HG03565 (cell line): Measurements from ENCODE around the gene XIRP1.
"Not testable (repeated sequence)": the region's sequence is repeated elsewhere in the genome, so short reads cannot be mapped to it uniquely, and the experiment has no call there.

Experiments used
- ATAC-seq: cut with Tn5 transposase; IDR thresholded peaks from one replicate; pipeline ENCODE4 v1.9.1; 2021; ENCODE audit warnings: mild to moderate bottlenecking, moderate library complexity; ENCODE audit not compliant: unreplicated experiment

XIRP1 gene, protein sequence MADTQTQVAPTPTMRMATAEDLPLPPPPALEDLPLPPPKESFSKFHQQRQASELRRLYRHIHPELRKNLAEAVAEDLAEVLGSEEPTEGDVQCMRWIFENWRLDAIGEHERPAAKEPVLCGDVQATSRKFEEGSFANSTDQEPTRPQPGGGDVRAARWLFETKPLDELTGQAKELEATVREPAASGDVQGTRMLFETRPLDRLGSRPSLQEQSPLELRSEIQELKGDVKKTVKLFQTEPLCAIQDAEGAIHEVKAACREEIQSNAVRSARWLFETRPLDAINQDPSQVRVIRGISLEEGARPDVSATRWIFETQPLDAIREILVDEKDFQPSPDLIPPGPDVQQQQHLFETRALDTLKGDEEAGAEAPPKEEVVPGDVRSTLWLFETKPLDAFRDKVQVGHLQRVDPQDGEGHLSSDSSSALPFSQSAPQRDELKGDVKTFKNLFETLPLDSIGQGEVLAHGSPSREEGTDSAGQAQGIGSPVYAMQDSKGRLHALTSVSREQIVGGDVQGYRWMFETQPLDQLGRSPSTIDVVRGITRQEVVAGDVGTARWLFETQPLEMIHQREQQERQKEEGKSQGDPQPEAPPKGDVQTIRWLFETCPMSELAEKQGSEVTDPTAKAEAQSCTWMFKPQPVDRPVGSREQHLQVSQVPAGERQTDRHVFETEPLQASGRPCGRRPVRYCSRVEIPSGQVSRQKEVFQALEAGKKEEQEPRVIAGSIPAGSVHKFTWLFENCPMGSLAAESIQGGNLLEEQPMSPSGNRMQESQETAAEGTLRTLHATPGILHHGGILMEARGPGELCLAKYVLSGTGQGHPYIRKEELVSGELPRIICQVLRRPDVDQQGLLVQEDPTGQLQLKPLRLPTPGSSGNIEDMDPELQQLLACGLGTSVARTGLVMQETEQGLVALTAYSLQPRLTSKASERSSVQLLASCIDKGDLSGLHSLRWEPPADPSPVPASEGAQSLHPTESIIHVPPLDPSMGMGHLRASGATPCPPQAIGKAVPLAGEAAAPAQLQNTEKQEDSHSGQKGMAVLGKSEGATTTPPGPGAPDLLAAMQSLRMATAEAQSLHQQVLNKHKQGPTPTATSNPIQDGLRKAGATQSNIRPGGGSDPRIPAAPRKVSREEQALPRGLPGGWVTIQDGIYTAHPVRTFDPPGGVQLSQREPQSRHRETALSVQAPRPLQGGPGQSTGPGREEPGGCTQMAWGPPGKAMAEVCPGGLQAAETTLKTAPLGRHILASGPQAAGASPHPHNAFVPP (N-terminal part only)

DNA sequence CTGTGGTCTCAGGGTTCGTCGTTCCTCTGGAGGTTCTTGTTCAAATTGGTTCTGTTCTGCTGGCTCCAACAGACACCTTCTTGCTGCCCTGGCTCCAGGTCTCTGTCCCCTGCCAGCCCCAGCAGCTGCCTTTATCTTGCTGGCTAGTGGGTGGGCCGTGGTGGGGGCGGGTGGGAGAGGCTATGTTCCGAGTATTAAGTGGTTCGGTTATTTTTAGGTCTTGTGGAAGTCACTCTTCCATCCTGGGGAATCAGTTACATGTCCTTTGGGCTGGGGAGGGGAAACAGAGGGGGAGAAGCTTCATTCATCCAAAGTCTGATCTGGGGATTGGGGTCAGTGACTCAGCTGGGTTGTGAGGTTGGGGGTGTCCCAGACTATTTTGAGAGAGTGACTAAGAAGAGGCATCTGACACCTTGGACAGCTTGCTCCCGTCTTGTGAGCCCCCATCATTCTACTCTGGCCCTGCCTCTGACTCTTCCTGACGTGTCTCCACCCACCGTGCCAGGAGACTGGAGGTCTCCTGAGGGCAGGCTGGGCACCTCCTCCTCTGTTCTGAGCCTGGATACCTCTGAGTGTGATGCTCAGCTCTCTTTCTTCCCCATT is at the start of gene XIRP1:
TSS of gene XIRP1 (minus strand) at position 106 of the 603 bp plus-strand sequence. CDS start 3,150 bp downstream, outside the sequence.
- no peak for ATAC-seq

DNA sequence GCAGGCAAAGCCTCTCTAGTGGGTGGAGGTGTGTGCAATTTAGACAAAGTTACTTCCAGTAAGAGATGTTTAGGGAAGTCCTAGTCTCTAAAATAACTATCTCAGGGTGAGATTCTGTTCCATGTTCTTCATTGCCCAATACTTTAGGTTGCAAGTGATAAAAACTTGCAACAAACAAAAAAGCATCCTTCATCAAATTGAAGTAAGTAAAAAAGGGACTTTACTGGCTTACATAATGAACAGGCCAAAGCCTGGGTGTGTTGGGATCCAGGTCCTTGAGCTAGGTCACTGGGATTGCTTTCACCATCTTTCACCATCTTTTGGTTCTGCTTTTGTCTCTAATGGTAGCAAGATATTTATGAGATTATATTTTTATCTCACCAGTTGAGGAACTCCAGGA is 49.2 kb upstream of the XIRP1 start:
- ATAC-seq: no peak

DNA sequence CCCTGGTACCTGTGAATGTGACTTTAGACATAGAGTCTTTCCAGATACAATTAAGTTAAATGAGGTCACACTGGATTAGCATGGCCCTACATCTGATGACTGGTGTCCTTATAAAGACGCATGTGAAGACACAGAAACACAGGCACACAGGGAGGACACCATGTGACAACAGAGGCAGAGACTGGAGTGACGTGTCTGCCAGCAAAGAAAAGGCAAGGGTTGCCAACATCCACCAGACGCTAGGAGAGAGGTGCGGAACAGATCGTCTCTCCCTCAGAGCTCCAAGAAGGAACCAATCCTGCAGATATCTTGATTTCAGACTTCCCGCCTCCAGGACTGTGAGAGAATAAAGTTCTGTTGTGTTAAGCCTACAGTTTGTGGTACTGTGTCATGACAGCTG is 44.6 kb upstream of the XIRP1 start:
- ATAC-seq: no peak

DNA sequence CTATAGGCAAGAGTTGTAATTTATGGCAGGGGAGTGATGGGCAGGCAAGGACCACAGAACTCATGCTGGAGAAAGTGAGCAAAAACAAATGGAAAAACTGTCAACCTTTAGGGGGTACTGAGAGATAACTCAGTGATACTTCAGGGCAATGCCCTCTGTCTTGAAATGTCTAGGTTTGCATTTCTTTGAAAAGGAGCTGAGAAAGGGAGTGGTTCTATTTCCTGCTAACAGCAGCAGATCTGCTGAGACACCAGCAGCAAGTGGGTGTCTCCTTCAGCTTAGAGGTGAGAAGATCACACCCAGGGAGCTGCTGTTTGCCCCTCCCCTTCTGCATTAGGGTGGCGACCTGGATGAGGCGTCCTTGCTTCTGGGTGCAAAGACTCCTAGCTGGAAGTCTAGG is 42.3 kb upstream of the XIRP1 start:
- ATAC-seq: no peak

DNA sequence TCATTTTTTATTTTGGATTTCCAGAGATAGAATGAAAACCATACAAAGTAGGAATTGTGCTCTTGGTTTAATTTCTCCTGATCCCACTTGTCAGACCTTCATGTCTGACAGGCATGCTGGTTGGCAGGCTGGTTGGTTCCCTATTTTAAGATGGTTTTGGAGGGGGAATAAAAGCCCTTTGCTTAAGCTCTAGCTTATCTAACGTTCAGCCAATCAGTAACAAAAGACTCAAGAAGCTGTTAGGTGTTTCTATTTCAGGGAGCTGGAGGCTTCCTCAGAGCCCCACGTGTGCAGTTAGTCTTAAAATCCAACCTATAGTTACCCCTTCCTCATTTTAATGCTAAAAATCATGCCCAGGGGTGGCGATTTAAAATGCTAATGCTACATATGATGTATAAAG is 40.5 kb upstream of the XIRP1 start:
- no peak for ATAC-seq

DNA sequence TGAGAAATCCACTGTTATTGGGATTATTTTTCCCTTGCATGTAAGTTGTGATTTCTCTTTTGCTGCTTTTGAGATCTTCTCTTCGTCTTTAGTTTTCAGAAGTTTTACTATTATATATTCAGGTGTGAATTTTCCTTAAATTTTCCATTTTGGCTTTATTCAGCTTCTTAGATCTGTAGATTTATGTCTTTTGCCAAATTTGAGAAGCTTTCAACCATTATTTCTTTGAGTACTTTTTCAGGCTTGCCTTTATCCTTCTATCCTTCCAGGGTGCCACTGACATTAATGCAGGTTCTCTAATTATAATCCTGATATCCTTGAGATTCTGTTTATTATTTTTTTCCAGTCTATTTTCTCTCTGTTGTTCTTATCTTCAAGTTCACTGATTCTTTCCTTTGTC is 38.1 kb upstream of the XIRP1 start:
- ATAC-seq: no peak

DNA sequence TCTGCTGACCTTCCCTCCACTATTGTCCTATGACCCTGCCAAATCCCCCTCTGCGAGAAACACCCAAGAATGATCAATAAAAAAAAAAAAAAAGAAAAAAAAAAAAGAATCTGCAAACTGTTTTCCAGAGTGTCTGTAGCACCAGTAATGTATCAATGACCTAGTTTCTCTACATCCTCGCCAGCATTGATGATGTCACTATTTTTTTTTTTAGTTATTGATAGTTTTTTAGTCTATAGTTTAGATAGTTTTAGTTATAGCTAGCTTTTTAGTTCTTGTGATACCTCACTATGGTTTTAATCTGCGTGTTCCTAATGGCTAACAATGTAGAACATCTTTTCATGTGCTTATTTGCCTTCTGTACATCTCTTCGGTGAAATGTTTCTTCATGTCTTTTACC is 36.1 kb upstream of the XIRP1 start:
- no peak for ATAC-seq

DNA sequence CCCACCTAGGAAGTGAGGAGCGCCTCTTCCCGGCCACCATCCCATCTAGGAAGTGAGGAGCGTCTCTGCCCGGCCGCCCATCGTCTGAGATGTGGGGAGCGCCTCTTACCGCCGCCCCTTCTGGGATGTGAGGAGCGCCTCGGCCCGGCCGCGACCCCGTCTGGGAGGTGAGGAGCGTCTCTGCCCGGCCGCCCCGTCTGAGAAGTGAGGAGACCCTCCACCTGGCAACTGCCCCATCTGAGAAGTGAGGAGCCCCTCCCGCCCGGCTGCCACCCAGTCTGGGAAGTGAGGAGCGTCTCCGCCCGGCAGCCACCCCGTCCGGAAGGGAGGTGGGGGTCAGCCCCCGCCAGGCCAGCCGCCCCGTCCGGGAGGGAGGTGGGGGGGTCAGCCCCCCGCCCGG is 35.2 kb upstream of the XIRP1 start:
- not testable (repeated sequence) for ATAC-seq

DNA sequence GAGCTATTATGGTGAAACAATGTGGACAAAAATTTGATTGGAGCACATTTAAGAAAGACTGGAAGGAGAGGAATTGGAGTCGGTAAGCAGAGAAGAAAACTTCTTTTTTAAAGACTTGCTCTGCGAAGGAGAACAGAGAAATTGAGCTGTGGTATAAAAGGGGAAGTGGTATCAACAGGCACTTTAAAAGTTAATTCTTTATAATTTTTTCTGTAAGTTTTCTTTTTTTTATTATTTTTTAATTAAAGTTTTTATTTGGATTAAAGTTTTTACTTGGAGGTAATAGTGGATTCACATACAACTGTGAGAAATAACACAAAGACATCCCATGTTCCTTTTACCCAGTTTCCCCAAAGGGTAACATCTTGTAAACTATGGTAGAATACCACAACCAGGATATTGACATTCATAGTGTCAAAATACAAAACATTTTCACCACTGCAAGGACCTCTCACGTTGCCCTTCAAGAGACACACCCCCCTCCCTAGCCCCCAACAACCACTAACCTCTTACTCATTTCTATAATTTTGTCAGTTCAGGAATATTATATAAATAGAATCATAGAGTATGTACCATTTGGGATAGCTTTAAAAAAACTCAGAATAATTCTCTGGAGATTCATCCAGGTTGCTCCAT is 33.8 kb upstream of the XIRP1 start:
- ATAC-seq: no peak

DNA sequence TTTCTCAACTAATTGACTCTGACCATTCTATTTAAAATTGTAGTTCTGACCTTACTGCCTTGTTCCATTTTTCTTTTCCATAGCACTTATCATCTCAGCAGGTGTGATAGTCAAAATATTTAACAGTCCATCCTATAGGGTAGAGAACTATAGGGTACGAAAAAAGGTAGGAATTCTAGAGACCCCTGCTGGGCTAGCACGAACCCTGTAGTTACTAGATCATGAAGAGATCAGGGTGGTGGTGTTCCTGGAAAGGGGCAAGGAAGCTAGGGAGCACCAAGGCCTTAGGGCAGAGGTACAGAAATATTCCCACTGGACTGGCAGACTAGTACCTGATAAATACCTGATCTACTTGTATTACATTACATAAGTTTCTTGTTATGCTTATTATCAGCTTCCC is 31.9 kb upstream of the XIRP1 start:
- no peak for ATAC-seq

DNA sequence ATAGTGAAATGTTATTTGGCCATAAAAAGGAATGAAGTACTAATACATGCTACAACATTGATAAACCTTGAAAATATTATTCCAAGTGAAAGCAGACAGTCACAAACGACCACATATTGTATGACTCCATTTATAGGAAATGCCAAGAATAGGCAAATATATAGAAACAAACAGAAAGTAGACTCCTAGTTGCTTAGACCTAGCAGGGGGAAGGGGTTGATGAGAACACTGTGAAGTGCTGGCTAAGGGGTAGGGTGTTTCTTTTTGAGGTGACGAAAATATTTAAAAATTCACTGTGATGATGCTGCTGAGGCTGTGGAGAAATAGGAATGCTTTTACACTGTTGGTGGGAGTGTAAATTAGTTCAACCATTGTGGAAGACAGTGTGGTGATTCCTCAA is 30.5 kb upstream of the XIRP1 start:
- no peak for ATAC-seq

DNA sequence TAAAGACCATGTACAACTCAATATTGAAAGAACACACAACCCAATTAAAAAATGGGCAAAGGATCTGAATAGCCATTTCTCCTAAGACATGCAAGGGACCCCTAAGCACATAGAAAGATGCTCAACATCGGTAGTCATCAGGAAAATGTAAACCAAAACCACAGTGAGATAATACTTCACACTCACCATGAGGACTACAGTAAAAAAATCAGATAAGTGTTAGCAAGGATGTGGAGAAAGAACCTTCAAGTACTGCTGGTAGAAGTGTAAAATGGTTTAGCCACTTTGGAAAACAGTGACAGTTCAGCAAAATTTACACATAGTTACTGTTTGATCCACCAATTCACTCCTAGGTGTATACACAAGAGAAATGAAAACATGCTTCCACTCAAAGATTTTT is 30.1 kb upstream of the XIRP1 start:
- ATAC-seq: no peak

DNA sequence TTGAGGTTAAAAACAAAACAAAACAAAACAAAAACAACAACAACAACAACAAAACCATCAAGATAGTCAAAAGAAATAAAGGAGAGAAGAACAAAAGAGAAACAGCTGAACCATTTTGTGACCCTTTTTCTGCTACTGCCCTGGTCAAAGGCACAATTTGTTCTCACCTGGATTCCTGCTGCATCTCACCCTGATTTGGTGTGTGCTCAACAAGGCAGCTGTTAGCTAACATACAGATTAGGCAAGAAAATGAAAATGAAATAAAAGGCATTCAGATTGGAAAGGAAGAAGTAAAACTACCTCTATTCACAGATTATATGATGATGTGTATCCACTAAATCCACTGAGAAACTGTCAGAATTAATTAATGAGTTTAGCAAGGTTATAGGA is 28.7 kb upstream of the XIRP1 start:
- no peak for ATAC-seq

DNA sequence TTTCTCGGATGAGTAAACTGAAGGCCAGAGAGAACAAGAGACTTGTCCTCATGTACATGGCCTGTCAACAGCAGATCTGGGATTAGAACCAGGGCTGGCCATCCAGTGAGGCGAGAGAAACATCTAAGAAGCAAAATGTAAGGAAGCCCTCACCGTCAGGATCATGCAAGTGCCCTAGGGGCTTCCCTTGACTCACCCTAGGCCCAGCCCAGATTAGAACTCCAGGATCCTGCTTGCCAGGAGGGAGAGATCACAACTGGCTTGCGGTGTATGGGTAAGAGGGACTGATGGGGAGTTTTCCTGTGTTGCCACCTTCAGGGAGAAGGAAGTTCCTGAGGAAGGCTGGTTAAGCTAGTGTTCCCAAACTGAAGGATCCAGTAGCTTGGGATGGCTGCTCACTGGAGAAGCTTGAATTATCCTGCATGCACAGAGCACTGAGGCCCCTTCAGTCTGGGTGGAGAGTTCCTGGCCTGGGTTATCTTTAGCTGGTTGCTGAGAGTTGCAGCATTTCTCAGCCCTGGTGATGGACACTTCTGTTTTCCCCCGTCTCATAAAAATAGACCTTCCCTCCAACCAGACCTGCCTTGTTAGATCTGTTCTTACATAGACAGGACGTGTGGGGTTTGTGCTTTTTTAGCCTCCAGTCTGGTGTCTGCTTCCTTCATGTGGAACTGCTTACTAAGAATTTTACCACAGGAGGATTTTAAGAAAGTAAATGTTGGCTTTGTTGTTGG is 28.2 kb upstream of the XIRP1 start:
- ATAC-seq: no peak

DNA sequence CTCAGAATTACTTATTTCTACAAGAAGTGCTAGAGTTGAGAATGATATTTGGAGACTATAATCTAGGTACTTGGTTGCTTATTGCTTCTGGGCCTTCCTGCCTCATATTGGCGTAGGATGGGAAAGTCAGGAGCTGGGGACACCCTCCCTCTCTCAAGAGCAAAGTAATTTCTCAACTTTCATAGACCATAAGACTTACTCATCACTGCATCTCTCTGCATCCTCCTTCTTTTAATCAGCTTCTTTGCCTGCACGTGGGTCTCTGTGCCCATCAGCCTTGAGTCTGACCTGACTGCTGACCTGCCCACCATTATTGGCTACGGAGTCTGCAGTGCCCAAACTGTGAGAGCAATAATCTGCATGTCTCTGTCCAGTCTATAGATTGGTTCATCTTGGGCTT is 27.3 kb upstream of the XIRP1 start:
- no peak for ATAC-seq

DNA sequence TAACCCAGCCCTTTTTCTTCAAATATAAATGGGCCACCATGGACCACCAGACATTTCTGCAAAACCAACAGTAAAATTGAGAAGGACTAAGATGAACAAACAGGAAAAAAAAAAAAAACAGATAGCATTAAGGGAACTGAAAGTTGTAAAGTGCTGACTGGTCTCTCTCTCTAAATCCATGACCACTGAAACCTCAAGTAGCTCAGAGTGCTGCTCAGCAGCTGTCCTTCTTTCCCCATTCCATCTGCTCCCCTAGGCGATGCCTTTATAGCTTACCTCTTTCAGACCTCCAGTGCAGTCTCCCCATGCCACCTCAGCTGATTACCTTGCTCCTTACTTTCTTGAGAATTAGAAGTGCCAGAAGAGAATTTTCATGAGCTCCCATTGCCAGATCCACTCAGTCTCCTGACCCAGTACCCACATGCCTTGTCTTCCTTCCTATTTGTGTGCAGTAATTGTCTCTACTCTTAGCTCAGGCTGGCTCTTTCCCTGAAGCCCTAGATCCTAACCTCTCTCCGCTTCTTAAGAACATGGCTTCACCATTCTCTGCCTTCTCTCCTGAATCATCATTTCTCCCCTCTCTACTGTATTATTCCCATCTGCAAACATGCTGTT is 23.9 kb upstream of the XIRP1 start:
- ATAC-seq: peak; percentile 97

DNA sequence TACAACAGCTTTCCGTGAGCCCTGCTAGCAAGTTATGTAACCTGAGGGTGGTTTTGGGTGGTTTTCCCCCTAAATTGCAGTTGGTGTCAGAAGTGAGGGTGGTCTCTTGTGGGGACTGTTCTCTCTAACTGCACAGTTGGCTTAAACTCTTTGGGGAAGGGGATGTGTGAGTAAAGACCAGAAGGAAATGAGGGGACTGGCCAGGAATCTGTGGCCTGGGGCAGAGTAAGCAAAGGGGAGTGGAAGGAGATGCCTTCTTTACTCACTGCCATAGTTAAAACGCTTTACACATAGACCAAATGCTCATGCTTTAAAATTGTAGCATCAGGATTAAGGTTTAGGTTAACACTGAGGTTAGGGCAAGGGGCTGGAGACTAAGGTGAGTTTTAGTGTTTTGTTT is 21.2 kb upstream of the XIRP1 start:
- no peak for ATAC-seq

DNA sequence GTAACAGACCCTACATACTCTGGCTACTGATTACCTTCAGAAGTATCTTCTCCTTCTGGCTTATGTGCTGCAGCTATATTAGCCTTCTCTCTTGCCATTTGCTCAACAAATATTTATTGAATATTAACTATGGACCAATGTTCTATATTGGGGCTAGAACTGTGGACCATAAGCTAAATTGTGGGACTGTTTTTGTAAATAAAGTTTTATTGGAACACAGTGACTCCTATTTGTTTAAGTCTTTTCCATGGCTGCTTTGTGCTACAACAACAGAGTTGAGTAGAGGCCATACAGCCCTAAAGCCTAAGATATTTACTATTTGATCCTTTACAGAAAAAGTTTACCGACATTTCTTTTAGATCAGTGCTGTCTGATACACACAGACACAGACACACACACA is 20.3 kb upstream of the XIRP1 start:
- no peak for ATAC-seq
